K562 (cell line): ENCODE results near the gene KLK3.

Experiments
- GABPA ChIP-seq: fragments of 200-800 bp; sonication (Bioruptor generic); conservative IDR thresholded peaks from 2 replicates; pipeline ENCODE4 v1.6.1; 2016; ENCODE audit warnings: low read depth, missing genetic modification characterization, missing compliant biosample characterization
- GATA2 ChIP-seq: sonication (generic); formaldehyde crosslinking; IDR thresholded peaks from 2 replicates; pipeline ENCODE4 v1.4.0; 2020; ENCODE audit warnings: mild to moderate bottlenecking, missing genetic modification reagents
- POLR2A ChIP-seq: fragments of 450-650 bp; conservative IDR thresholded peaks from 2 replicates; pipeline ENCODE4 v1.6.1; 2016
- POLR2G ChIP-seq: fragments of 200-400 bp; formaldehyde crosslinking; IDR thresholded peaks from 2 replicates; pipeline ENCODE4 v1.6.1; 2017; ENCODE audit warnings: low read depth, mild to moderate bottlenecking, antibody characterized with exemption, low read length, moderate library complexity
- SRF ChIP-seq, 2 experiments: fragments of 250-450, 450-650 bp in 1 of 2; sonication (Bioruptor Pico) in 1 of 2; sonication (generic) in 1 of 2; formaldehyde crosslinking; IDR thresholded peaks; 2 replicates each; pipeline versions ENCODE4 v1.5.0 to v1.5.1; 2020 to 2022; ENCODE audit warnings: mild to moderate bottlenecking in 1 of 2, missing genetic modification reagents in 1 of 2
- TARDBP ChIP-seq: fragments of 450-650 bp; IDR thresholded peaks from 2 replicates; pipeline ENCODE4 v1.6.1; 2016
- TFAP4 ChIP-seq: sonication (generic); formaldehyde crosslinking; IDR thresholded peaks from 2 replicates; pipeline ENCODE4 v1.8.0; 2022; ENCODE audit warnings: missing genetic modification reagents, mild to moderate bottlenecking, moderate library complexity, borderline replicate concordance
- ZBTB40 ChIP-seq, 2 experiments: fragments of 450-650 bp in 1 of 2; sonication (generic) in 1 of 2; formaldehyde crosslinking in 1 of 2; IDR thresholded peaks; 2 replicates each; pipeline versions ENCODE4 v1.7.1 to v1.9.0; 2016 to 2022; ENCODE audit warnings: inconsistent platforms in 1 of 2, mild to moderate bottlenecking in 1 of 2, missing genetic modification reagents in 1 of 2
- ZNF449 ChIP-seq: fragments of 250-450 bp; sonication (Bioruptor Pico); IDR thresholded peaks from 2 replicates; pipeline ENCODE4 v1.8.0; 2022; ENCODE audit warnings: moderate library complexity, mild to moderate bottlenecking, inconsistent platforms

- no peak for TF ChIP-seq ZBTB40 (IDR thresholded peaks at IDR 0.05)
- no peak for TF ChIP-seq ZBTB40 (CRISPR knock-in tag; IDR thresholded peaks at IDR 0.05)
- no peak for TF ChIP-seq TFAP4 (CRISPR knock-in tag)
- TF ChIP-seq POLR2G, result no peak
- TF ChIP-seq POLR2A, result no peak
- no peak for TF ChIP-seq TARDBP
- no peak for TF ChIP-seq ZNF449 (CRISPR knock-in tag)
- TF ChIP-seq SRF (CRISPR knock-in tag; IDR thresholded peaks at IDR 0.05), result no peak
- TF ChIP-seq GABPA (tag), result no peak
- TF ChIP-seq GATA2 (CRISPR knock-in tag), result no peak
Observed at GRCh38 chr19:50880241-50880640, 25.5 kb downstream of the KLK3 start.
